ENCODE results near the gene ZC3H7B.

Gene ZC3H7B

GRCh38 chr22:41260871-41261270 is 40.5 kb upstream of the ZC3H7B start:
- no peaks in the 10 kb centered on the region for H3K27me3 ChIP-seq
- peaks cover 98% of the 10 kb centered on the region for H3K36me3 ChIP-seq
- H3K4me1 ChIP-seq (ENCODE audit: control insufficient read depth in 1 of 2, insufficient read depth in 1 of 2, low read depth in 1 of 2, low read length in 1 of 2): no peaks in the 10 kb centered on the region
- no peaks in the 10 kb centered on the region for H3K9me3 ChIP-seq
- no peak overlapping the region for H3K4me3 ChIP-seq (ENCODE audit: low read depth in 1 of 2, low read length in 1 of 2)
- TF ChIP-seq CTCF (IDR thresholded peaks at IDR 0.05): no peak
- no peak overlapping the region for H3K27ac ChIP-seq

- Histone ChIP-seq H3K9me3 (no peaks in the 10 kb centered on the region), H3K27me3 (no peaks in the 10 kb centered on the region), H3K4me3 (ENCODE audit: low read depth in 1 of 2, low read length in 1 of 2) (no peak overlapping the region), H3K27ac (no peak overlapping the region), H3K4me1 (ENCODE audit: control insufficient read depth in 1 of 2, insufficient read depth in 1 of 2, low read depth in 1 of 2, low read length in 1 of 2) (no peaks in the 10 kb centered on the region), H3K36me3 (peaks cover 94% of the 10 kb centered on the region)
- TF ChIP-seq CTCF (IDR thresholded peaks at IDR 0.05): no peak
Measured at GRCh38 chr22:41261541-41262249, 39.6 kb upstream of the ZC3H7B start.

- Histone ChIP-seq H3K4me3 (ENCODE audit: low read depth in 1 of 2, low read length in 1 of 2) (no peak overlapping the region), H3K27ac (no peak overlapping the region), H3K27me3 (no peaks in the 10 kb centered on the region), H3K4me1 (ENCODE audit: control insufficient read depth in 1 of 2, insufficient read depth in 1 of 2, low read depth in 1 of 2, low read length in 1 of 2) (no peaks in the 10 kb centered on the region), H3K9me3 (no peaks in the 10 kb centered on the region), H3K36me3 (peaks cover 93% of the 10 kb centered on the region)
- TF ChIP-seq CTCF (IDR thresholded peaks at IDR 0.05): no peak
Measured at GRCh38 chr22:41262250-41262765, 39.0 kb upstream of the ZC3H7B start.

GRCh38 chr22:41263704-41264103 is 37.6 kb upstream of the ZC3H7B start:
- Histone ChIP-seq H3K36me3 (peaks cover 94% of the 10 kb centered on the region), H3K4me1 (ENCODE audit: control insufficient read depth in 1 of 2, insufficient read depth in 1 of 2, low read depth in 1 of 2, low read length in 1 of 2) (no peaks in the 10 kb centered on the region), H3K27ac (no peak overlapping the region), H3K27me3 (no peaks in the 10 kb centered on the region), H3K4me3 (ENCODE audit: low read depth in 1 of 2, low read length in 1 of 2) (no peak overlapping the region), H3K9me3 (no peaks in the 10 kb centered on the region)
- no peak for TF ChIP-seq CTCF (IDR thresholded peaks at IDR 0.05)

GRCh38 chr22:41264408-41264941 is 36.9 kb upstream of the ZC3H7B start:
- no peaks in the 10 kb centered on the region for H3K27me3 ChIP-seq
- H3K27ac ChIP-seq: no peak overlapping the region
- no peaks in the 10 kb centered on the region for H3K4me1 ChIP-seq (ENCODE audit: control insufficient read depth in 1 of 2, insufficient read depth in 1 of 2, low read depth in 1 of 2, low read length in 1 of 2)
- no peak for TF ChIP-seq CTCF (IDR thresholded peaks at IDR 0.05)
- no peak overlapping the region for H3K4me3 ChIP-seq (ENCODE audit: low read depth in 1 of 2, low read length in 1 of 2)
- peaks cover 94% of the 10 kb centered on the region for H3K36me3 ChIP-seq
- no peaks in the 10 kb centered on the region for H3K9me3 ChIP-seq
